IPS-20b (cell line): ENCODE results near the gene MAPK4.

Experiments used
- H3K27ac ChIP-seq: one replicate; pipeline ENCODE4 v1.5.1; 2013; ENCODE audit warnings: low read length
- H3K27me3 ChIP-seq: 2 replicates; pipeline ENCODE4 v1.6.1; 2013; ENCODE audit warnings: mild to moderate bottlenecking, low read length, inconsistent platforms; ENCODE audit not compliant: insufficient read depth
- H3K36me3 ChIP-seq: 2 replicates; pipeline ENCODE4 v1.6.1; 2013; ENCODE audit warnings: low read depth, mild to moderate bottlenecking, inconsistent platforms, low read length, moderate library complexity; ENCODE audit not compliant: insufficient read depth
- H3K4me1 ChIP-seq: 2 replicates; pipeline ENCODE4 v1.6.1; 2013; ENCODE audit warnings: mild to moderate bottlenecking, control low read depth, inconsistent platforms, low read length, moderate library complexity; ENCODE audit not compliant: insufficient read depth
- H3K4me3 ChIP-seq: 2 replicates; pipeline ENCODE4 v1.5.1; 2013; ENCODE audit warnings: mild to moderate bottlenecking, low read length, inconsistent platforms
- H3K9ac ChIP-seq: 2 replicates; pipeline ENCODE4 v1.6.1; 2013; ENCODE audit warnings: low read depth, mild to moderate bottlenecking, inconsistent platforms, low read length, moderate library complexity
- H3K9me3 ChIP-seq: 2 replicates; pipeline ENCODE4 v1.6.1; 2013; ENCODE audit warnings: mild to moderate bottlenecking, low read depth, low read length, inconsistent platforms; ENCODE audit not compliant: insufficient read depth

The MAPK4 gene

GRCh38 chr18:50656841-50657470 lies 97.1 kb downstream of the MAPK4 start:
- H3K27ac ChIP-seq: no peak overlapping the region
- H3K9ac ChIP-seq: no peak overlapping the region
- no peak overlapping the region for H3K4me3 ChIP-seq
- no peaks in the 10 kb centered on the region for H3K27me3 ChIP-seq
- H3K9me3 ChIP-seq: peaks cover 5% of the 10 kb centered on the region; the same call in 1 of the 2 replicates
- peaks cover 2% of the 10 kb centered on the region; the same call in 1 of the 2 replicates for H3K4me1 ChIP-seq
- no peaks in the 10 kb centered on the region for H3K36me3 ChIP-seq

- no peak overlapping the region for H3K4me3 ChIP-seq
- H3K36me3 ChIP-seq: no peaks in the 10 kb centered on the region
- H3K27me3 ChIP-seq: no peaks in the 10 kb centered on the region
- peaks cover 9% of the 10 kb centered on the region; the same call in 1 of the 2 replicates for H3K9me3 ChIP-seq
- peaks cover 2% of the 10 kb centered on the region; the same call in 1 of the 2 replicates for H3K4me1 ChIP-seq
- H3K27ac ChIP-seq: no peak overlapping the region
- H3K9ac ChIP-seq: no peak overlapping the region
Measured at GRCh38 chr18:50658601-50659000, 98.7 kb downstream of the MAPK4 start.

- Histone ChIP-seq H3K27me3 (no peaks in the 10 kb centered on the region), H3K4me3 (no peak overlapping the region), H3K9ac (no peak overlapping the region), H3K4me1 (peaks cover 2% of the 10 kb centered on the region; the same call in 1 of the 2 replicates), H3K27ac (no peak overlapping the region), H3K9me3 (peaks cover 9% of the 10 kb centered on the region; the same call in 1 of the 2 replicates), H3K36me3 (no peaks in the 10 kb centered on the region; the same call in 1 of the 2 replicates)
Measured at GRCh38 chr18:50659091-50660003, 99.5 kb downstream of the MAPK4 start.

GRCh38 chr18:50661013-50661412 lies 101.1 kb downstream of the MAPK4 start:
- no peaks in the 10 kb centered on the region for H3K27me3 ChIP-seq
- H3K9ac ChIP-seq: no peak overlapping the region
- no peaks in the 10 kb centered on the region; the same call in 1 of the 2 replicates for H3K36me3 ChIP-seq
- H3K4me3 ChIP-seq: no peak overlapping the region
- peaks cover 9% of the 10 kb centered on the region; the same call in 1 of the 2 replicates for H3K9me3 ChIP-seq
- no peak overlapping the region for H3K27ac ChIP-seq
- H3K4me1 ChIP-seq: peaks cover 2% of the 10 kb centered on the region; the same call in 1 of the 2 replicates

- no peaks in the 10 kb centered on the region for H3K27me3 ChIP-seq
- peaks cover 9% of the 10 kb centered on the region; the same call in 1 of the 2 replicates for H3K9me3 ChIP-seq
- H3K4me3 ChIP-seq: no peak overlapping the region
- H3K36me3 ChIP-seq: no peaks in the 10 kb centered on the region; the same call in 1 of the 2 replicates
- H3K27ac ChIP-seq: no peak overlapping the region
- peaks cover 2% of the 10 kb centered on the region; the same call in 1 of the 2 replicates for H3K4me1 ChIP-seq
- H3K9ac ChIP-seq: no peak overlapping the region
Measured at GRCh38 chr18:50662177-50662576, 102.3 kb downstream of the MAPK4 start.

GRCh38 chr18:50662775-50663383 lies 103.0 kb downstream of the MAPK4 start:
- H3K4me3 ChIP-seq: no peak overlapping the region
- peaks cover 9% of the 10 kb centered on the region; the same call in 1 of the 2 replicates for H3K9me3 ChIP-seq

GRCh38 chr18:50663626-50664441 lies 103.9 kb downstream of the MAPK4 start:
- Histone ChIP-seq H3K9ac (no peak overlapping the region), H3K9me3 (peaks cover 9% of the 10 kb centered on the region; the same call in 1 of the 2 replicates), H3K27me3 (no peaks in the 10 kb centered on the region), H3K4me1 (peaks cover 2% of the 10 kb centered on the region; the same call in 1 of the 2 replicates), H3K27ac (no peak overlapping the region), H3K36me3 (no peaks in the 10 kb centered on the region; the same call in 1 of the 2 replicates), H3K4me3 (no peak overlapping the region)

More at GRCh38 chr18:50662775-50663383, 103.0 kb downstream of the MAPK4 start:
- H3K27ac ChIP-seq: no peak overlapping the region
- H3K27me3 ChIP-seq: no peaks in the 10 kb centered on the region
- H3K4me1 ChIP-seq: peaks cover 2% of the 10 kb centered on the region; the same call in 1 of the 2 replicates
- no peaks in the 10 kb centered on the region; the same call in 1 of the 2 replicates for H3K36me3 ChIP-seq
- H3K9ac ChIP-seq: no peak overlapping the region

GRCh38 chr18:50665015-50665414 lies 105.1 kb downstream of the MAPK4 start:
- H3K9ac ChIP-seq: no peak overlapping the region
- no peaks in the 10 kb centered on the region for H3K27me3 ChIP-seq
- no peaks in the 10 kb centered on the region; the same call in 1 of the 2 replicates for H3K36me3 ChIP-seq
- no peak overlapping the region for H3K27ac ChIP-seq
- no peak overlapping the region for H3K4me3 ChIP-seq
- no peaks in the 10 kb centered on the region for H3K4me1 ChIP-seq
- H3K9me3 ChIP-seq: peaks cover 9% of the 10 kb centered on the region; the same call in 1 of the 2 replicates

GRCh38 chr18:50665519-50665918 lies 105.6 kb downstream of the MAPK4 start:
- H3K9ac ChIP-seq: no peak overlapping the region
- no peaks in the 10 kb centered on the region for H3K4me1 ChIP-seq
- H3K27me3 ChIP-seq: no peaks in the 10 kb centered on the region
- H3K9me3 ChIP-seq: peaks cover 9% of the 10 kb centered on the region; the same call in 1 of the 2 replicates
- H3K36me3 ChIP-seq: no peaks in the 10 kb centered on the region; the same call in 1 of the 2 replicates
- no peak overlapping the region for H3K27ac ChIP-seq
- H3K4me3 ChIP-seq: no peak overlapping the region

GRCh38 chr18:50666536-50666935 lies 106.6 kb downstream of the MAPK4 start:
- peaks cover 8% of the 10 kb centered on the region; the same call in 1 of the 2 replicates for H3K9me3 ChIP-seq
- H3K4me3 ChIP-seq: no peak overlapping the region
- H3K9ac ChIP-seq: no peak overlapping the region
- H3K36me3 ChIP-seq: no peaks in the 10 kb centered on the region; the same call in 1 of the 2 replicates
- no peak overlapping the region for H3K27ac ChIP-seq
- no peaks in the 10 kb centered on the region for H3K4me1 ChIP-seq
- no peaks in the 10 kb centered on the region for H3K27me3 ChIP-seq
